Osteocyte (in vitro differentiated cells): ENCODE measurements around the gene NOX1. TPM values are rescaled to one million over a fixed set of nuclear protein-coding genes. Genes with fewer than 3 reads are reported as not detected.

Experiments
- DNase-seq: peaks from one replicate; pipeline ENCODE4 v3.0.0; 2021; ENCODE audit warnings: mixed read lengths; ENCODE audit not compliant: unreplicated experiment; ENCODE audit errors: extremely low spot score
- H3K27ac Mint-ChIP-seq: one replicate; pipeline ENCODE4 v1.8.0; 2021; ENCODE audit warnings: mild to moderate bottlenecking, mixed read lengths; ENCODE audit not compliant: unreplicated experiment
- H3K27me3 Mint-ChIP-seq: one replicate; pipeline ENCODE4 v1.8.0; 2021; ENCODE audit warnings: mixed read lengths; ENCODE audit not compliant: unreplicated experiment
- H3K36me3 Mint-ChIP-seq: one replicate; pipeline ENCODE4 v1.8.0; 2021; ENCODE audit warnings: mixed read lengths; ENCODE audit not compliant: unreplicated experiment
- H3K4me1 Mint-ChIP-seq: one replicate; pipeline ENCODE4 v1.8.0; 2021; ENCODE audit warnings: mixed read lengths; ENCODE audit not compliant: unreplicated experiment
- H3K4me3 Mint-ChIP-seq: one replicate; pipeline ENCODE4 v1.8.0; 2021; ENCODE audit warnings: mild to moderate bottlenecking, moderate library complexity, mixed read lengths; ENCODE audit not compliant: unreplicated experiment
- H3K9me3 Mint-ChIP-seq: one replicate; pipeline ENCODE4 v1.8.0; 2021; ENCODE audit warnings: mixed read lengths; ENCODE audit not compliant: unreplicated experiment
- total RNA-seq: library from RNA; stranded (reverse); gene quantifications from 2 replicates; pipeline ENCODE4 v1.2.1, GENCODE V29; 2021
- TF ChIP-seq, protein P1 (sequence below): fragments of 200-600 bp; sonication (generic); IDR thresholded peaks from 2 replicates; pipeline ENCODE4 v1.5.0; 2021; ENCODE audit warnings: antibody characterized with exemption, mild to moderate bottlenecking, moderate library complexity

NOX1 gene
- total RNA-seq, 1 donor from 2014 or later, result not detected

DNA sequence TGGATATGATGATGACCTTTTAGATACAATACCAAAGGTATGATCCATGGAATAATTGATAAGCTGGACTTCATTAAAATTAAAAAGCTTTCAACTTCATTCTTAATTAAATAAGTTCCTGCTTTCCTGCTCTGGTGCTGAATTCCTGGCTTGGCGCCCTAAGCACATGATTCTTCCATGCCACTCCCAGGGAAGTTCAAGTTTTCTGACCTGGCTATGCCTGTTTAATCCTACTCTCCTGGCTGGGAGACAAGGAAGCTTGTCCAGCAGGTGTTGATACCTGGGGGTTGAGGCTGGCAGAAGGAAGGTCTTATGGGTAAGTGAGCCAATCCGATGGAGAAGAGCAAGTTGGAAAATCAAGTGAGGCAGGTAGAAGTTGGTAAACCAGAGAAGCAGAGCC is 30.3 kb upstream of the NOX1 start:
- Mint-ChIP-seq H3K27ac (no peak overlapping the region), H3K36me3 (no peaks in the 10 kb centered on the region), H3K27me3 (peaks cover 2% of the 10 kb centered on the region), H3K9me3 (peaks cover 32% of the 10 kb centered on the region), H3K4me1 (no peaks in the 10 kb centered on the region), H3K4me3 (no peak overlapping the region)
- TF ChIP-seq, protein P1, sequence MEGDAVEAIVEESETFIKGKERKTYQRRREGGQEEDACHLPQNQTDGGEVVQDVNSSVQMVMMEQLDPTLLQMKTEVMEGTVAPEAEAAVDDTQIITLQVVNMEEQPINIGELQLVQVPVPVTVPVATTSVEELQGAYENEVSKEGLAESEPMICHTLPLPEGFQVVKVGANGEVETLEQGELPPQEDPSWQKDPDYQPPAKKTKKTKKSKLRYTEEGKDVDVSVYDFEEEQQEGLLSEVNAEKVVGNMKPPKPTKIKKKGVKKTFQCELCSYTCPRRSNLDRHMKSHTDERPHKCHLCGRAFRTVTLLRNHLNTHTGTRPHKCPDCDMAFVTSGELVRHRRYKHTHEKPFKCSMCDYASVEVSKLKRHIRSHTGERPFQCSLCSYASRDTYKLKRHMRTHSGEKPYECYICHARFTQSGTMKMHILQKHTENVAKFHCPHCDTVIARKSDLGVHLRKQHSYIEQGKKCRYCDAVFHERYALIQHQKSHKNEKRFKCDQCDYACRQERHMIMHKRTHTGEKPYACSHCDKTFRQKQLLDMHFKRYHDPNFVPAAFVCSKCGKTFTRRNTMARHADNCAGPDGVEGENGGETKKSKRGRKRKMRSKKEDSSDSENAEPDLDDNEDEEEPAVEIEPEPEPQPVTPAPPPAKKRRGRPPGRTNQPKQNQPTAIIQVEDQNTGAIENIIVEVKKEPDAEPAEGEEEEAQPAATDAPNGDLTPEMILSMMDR, result no peak
- no peak for DNase-seq

DNA sequence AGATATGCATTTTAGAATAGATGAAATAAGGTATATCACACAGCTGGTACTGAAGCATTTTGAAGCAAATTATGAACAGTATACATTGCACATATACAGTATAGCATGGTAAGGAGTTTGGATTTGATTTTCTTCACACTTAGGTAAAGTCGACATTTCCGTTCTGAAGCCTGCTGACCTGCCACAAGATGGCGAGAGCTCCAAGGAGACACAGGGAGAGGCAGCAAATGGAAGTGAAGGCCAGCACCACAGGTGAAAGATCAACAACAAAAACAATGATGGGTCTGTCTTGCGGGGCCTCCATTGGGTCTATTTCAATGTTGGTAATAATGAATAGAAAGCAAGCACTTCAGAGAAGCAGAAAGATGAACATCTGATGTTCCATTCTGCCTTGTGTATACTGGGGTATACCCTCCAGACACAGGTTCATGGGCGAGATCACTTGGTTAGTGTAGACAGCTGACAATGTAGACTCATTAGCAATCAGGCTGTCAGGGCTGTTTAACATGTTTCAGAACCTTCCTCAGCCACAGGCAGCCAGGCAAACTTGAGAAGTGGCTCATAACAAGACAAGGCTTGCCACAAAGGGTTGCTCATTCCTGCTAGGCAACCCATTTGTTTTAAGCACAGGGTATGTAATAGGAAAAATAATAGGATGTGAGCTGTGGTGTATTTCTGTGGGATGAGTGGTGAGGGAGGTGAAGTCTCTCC is 21.4 kb upstream of the NOX1 start:
- no peak for DNase-seq
- TF ChIP-seq, protein P1, result peak; percentile 69
- H3K4me1 Mint-ChIP-seq, result no peaks in the 10 kb centered on the region
- peaks cover 11% of the 10 kb centered on the region for H3K9me3 Mint-ChIP-seq
- H3K4me3 Mint-ChIP-seq, result no peak overlapping the region
- no peak overlapping the region for H3K27ac Mint-ChIP-seq
- no peaks in the 10 kb centered on the region for H3K36me3 Mint-ChIP-seq
- no peaks in the 10 kb centered on the region for H3K27me3 Mint-ChIP-seq

DNA sequence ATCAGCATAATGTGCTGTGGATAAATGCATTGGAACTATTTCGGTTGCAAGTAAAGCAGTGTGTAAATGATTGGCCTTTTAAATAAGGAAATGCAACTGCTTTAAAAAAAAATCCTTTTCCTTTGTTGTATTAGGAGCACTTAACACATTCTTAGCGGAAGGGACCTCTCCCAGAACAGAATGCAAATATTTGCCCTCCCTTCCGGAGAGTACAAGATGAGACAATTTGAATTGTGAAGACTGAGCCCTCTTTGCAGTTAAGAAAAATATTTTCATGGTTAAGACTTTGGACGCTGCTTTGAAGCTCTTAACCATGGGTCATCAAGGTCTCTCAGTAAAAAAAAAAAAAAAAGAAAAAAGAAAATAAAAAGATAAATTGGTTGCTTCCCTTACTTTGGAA is 9.5 kb upstream of the NOX1 start:
- H3K27ac Mint-ChIP-seq, result no peak overlapping the region
- TF ChIP-seq, protein P1, result no peak
- peaks cover 11% of the 10 kb centered on the region for H3K9me3 Mint-ChIP-seq
- H3K27me3 Mint-ChIP-seq, result no peaks in the 10 kb centered on the region
- DNase-seq, result no peak
- no peaks in the 10 kb centered on the region for H3K36me3 Mint-ChIP-seq
- H3K4me1 Mint-ChIP-seq, result no peaks in the 10 kb centered on the region
- no peak overlapping the region for H3K4me3 Mint-ChIP-seq

DNA sequence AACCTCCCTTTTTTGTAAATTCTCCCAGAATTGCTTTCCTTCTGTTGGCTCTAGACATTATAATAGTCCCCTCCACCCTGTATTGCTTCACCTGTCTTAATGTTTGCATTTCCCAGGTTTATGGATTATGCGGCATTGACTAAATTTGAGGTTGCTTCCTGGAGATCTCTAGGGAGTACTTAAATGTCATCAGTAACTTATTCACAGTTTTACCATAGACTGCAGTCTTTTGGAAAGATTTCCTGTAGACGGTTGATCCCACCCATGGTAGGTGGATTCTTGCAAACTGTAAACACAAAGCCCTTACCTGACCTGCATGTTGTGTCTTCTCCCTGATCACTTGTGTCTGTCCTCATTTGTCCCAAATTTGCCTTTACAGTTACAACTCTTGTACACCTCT is 6.2 kb upstream of the NOX1 start:
- Mint-ChIP-seq H3K4me3 (no peak overlapping the region), H3K27ac (no peak overlapping the region), H3K4me1 (no peaks in the 10 kb centered on the region), H3K27me3 (peaks cover 4% of the 10 kb centered on the region), H3K36me3 (no peaks in the 10 kb centered on the region), H3K9me3 (peaks cover 10% of the 10 kb centered on the region)
- DNase-seq, result no peak
- TF ChIP-seq, protein P1, result no peak

DNA sequence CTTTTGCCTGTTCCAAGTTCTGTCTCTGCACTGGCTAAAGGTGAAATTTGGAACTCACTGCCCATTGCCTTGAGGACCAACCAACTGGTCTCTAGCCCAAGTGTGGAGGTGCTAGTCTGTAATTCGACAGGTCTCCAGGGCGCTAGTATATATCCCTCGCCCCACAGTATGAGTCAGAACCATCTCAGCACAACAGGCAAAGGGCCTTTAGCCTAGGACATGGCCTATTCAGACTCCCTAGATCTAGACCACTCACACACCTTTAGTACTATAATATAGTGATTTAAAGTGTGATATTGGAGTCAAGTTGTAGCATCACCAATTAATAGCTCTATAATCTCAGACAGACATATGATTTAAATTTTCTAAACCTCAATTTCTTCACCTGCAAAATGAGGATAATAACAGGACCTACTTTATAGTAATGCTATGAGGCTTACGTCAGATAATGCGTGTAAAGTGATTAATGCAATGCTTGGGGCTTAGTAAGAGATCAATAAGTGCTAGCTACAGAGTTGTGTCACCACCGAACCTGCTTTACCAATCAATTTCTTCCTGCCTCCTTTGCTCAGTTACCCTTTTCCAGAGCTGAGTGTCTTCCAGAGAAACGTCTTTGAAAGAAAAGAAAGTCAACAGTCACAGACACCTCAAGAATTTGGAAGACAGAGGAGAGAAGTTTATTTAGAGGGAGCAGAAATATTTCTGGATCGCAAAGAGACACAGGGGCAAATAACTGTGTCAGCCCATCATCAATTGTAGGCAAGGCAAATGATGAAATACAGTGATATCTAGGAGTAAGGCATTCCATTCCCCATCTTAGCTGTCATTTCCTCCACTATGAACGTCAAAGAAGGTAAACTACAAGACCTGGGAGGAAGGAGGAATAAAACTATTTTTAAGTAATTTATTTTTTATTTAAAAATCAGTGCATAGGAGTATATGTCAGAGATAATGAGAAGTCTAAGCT is 2.3 kb downstream of the NOX1 start:
- Mint-ChIP-seq H3K36me3 (no peaks in the 10 kb centered on the region), H3K27ac (no peak overlapping the region)
- no peak for DNase-seq

More for the DNA sequence above, 2.3 kb downstream of the NOX1 start:
- no peak overlapping the region for H3K4me3 Mint-ChIP-seq
- H3K4me1 Mint-ChIP-seq, result no peaks in the 10 kb centered on the region
- H3K9me3 Mint-ChIP-seq, result peaks cover 3% of the 10 kb centered on the region
- TF ChIP-seq, protein P1, result no peak
- peaks cover 9% of the 10 kb centered on the region for H3K27me3 Mint-ChIP-seq
